Caco-2 (cell line): ENCODE results near the gene MIA. TPM values are rescaled to one million over a fixed set of nuclear protein-coding genes. Genes with fewer than 3 reads are reported as not detected.

Experiments
- BruUV-seq: library from RNA; stranded (reverse); fragments of 400-500 nt; replicated peaks from 2 replicates; lab custom pipeline; 2021; lab: Mats Ljungman, UMichigan
- CTCF ChIA-PET: fragments of 300-600 bp; sonication (Branson Sonifier 250); formaldehyde crosslinking; loops from one replicate; lab custom pipeline; 2022; ENCODE audit warnings: antibody characterized with exemption; lab: Charles Lee
- POLR2A ChIA-PET: fragments of 300-600 bp; sonication (Branson Sonifier 250); formaldehyde crosslinking; loops from one replicate; lab custom pipeline; 2022; ENCODE audit warnings: antibody characterized with exemption; lab: Charles Lee
- DNase-seq, 2 experiments: peaks; one replicate each; pipeline versions ENCODE4 v3.0.0 to v3.0.0-alpha.2; 2020 to 2022
- H3K27me3 ChIP-seq: replicated peaks from 2 replicates; pipeline ENCODE4 v1.6.0; 2011; ENCODE audit warnings: low read length; ENCODE audit not compliant: control insufficient read depth, insufficient read depth
- H3K36me3 ChIP-seq: 2 replicates; pipeline ENCODE4 v1.5.1; 2011; ENCODE audit warnings: low read length; ENCODE audit not compliant: control insufficient read depth, insufficient read depth
- H3K4me1 ChIP-seq: fragments of 250-450 bp; sonication (Bioruptor Pico); 2 replicates; pipeline ENCODE4 v1.5.1; 2020; ENCODE audit warnings: mild to moderate bottlenecking
- H3K4me3 ChIP-seq: 2 replicates; pipeline ENCODE4 v1.5.1; 2011; ENCODE audit warnings: low read depth, mild to moderate bottlenecking, control low read depth, low read length
- H3K9me3 ChIP-seq: fragments of 250-450 bp; sonication (Bioruptor Pico); 2 replicates; pipeline ENCODE4 v1.5.1; 2020; ENCODE audit warnings: mild to moderate bottlenecking, moderate library complexity
- H3K27ac Mint-ChIP-seq: one replicate; pipeline ENCODE4 v1.8.0; 2022; ENCODE audit warnings: mixed read lengths; ENCODE audit not compliant: unreplicated experiment
- H3K27me3 Mint-ChIP-seq: one replicate; pipeline ENCODE4 v1.8.0; 2022; ENCODE audit warnings: mixed read lengths; ENCODE audit not compliant: insufficient read depth, unreplicated experiment
- H3K36me3 Mint-ChIP-seq: one replicate; pipeline ENCODE4 v1.8.0; 2022; ENCODE audit warnings: mild to moderate bottlenecking, mixed read lengths; ENCODE audit not compliant: insufficient read depth, unreplicated experiment
- H3K4me1 Mint-ChIP-seq: one replicate; pipeline ENCODE4 v1.8.0; 2022; ENCODE audit warnings: low read depth, mixed read lengths; ENCODE audit not compliant: unreplicated experiment
- H3K4me3 Mint-ChIP-seq: one replicate; pipeline ENCODE4 v1.8.0; 2022; ENCODE audit warnings: mild to moderate bottlenecking, moderate library complexity, mixed read lengths; ENCODE audit not compliant: unreplicated experiment
- H3K9me3 Mint-ChIP-seq: one replicate; pipeline ENCODE4 v1.8.0; 2022; ENCODE audit warnings: mixed read lengths; ENCODE audit not compliant: unreplicated experiment
- CTCF ChIP-seq, 2 experiments: fragments of 200-600 bp in 1 of 2; IDR thresholded peaks; 1 replicate in 1 of 2; 2 replicates in 1 of 2; pipeline versions ENCODE4 v1.5.1 to v1.8.0; 2011 to 2022; ENCODE audit warnings: antibody characterized with exemption in 1 of 2, control low read depth in 1 of 2, inconsistent platforms in 1 of 2, low read depth in 1 of 2, low read length in 1 of 2, mild to moderate bottlenecking in 1 of 2, moderate library complexity in 1 of 2; ENCODE audit not compliant: insufficient read depth in 1 of 2, severe bottlenecking in 1 of 2, unreplicated experiment in 1 of 2
- intact Hi-C: fragments of 100-400 bp; cut with micrococcal nuclease; formaldehyde crosslinking; loops from one replicate; pipeline ENCODE4 v1.10.0; 2022; ENCODE audit not compliant: unreplicated experiment
- total RNA-seq: library from RNA; stranded (reverse); gene quantifications from 2 replicates; pipeline ENCODE4 v1.2.3, GENCODE V29; 2022

Gene MIA
- total RNA-seq, 1 experiment from 2014 or later, result 1.1 TPM

GRCh38 chr19:40805258-40805868 lies 30.0 kb downstream of the MIA start:
- BruUV-seq, result no TSS peak
- Mint-ChIP-seq H3K36me3 (peaks cover 97% of the 10 kb centered on the region), H3K4me1 (peaks cover 36% of the 10 kb centered on the region), H3K27me3 (no peaks in the 10 kb centered on the region), H3K4me3 (no peak overlapping the region), H3K9me3 (no peaks in the 10 kb centered on the region), H3K27ac (no peak overlapping the region)
- DNase-seq, result no peak
- intact Hi-C loops, result loop anchor here (5.0 kb wide), 1 partner anchor 102 kb away; no protein-coding TSS in a partner anchor
- Histone ChIP-seq H3K27me3 (no peaks in the 10 kb centered on the region), H3K36me3 (peaks cover 33% of the 10 kb centered on the region), H3K4me3 (no peak overlapping the region), H3K9me3 (no peaks in the 10 kb centered on the region), H3K4me1 (peaks cover 13% of the 10 kb centered on the region)
- CTCF ChIA-PET, result interaction anchor here (1.2 kb wide), 1 partner anchor 28 kb away, joined by 4 read pairs; no protein-coding TSS in a partner anchor
- POLR2A ChIA-PET, result no interaction called here
- no peak for TF ChIP-seq CTCF (IDR thresholded peaks at IDR 0.05; ENCODE audit: insufficient read depth in 1 of 2, low read depth in 1 of 2, low read length in 1 of 2, severe bottlenecking in 1 of 2, unreplicated experiment in 1 of 2)

DNA sequence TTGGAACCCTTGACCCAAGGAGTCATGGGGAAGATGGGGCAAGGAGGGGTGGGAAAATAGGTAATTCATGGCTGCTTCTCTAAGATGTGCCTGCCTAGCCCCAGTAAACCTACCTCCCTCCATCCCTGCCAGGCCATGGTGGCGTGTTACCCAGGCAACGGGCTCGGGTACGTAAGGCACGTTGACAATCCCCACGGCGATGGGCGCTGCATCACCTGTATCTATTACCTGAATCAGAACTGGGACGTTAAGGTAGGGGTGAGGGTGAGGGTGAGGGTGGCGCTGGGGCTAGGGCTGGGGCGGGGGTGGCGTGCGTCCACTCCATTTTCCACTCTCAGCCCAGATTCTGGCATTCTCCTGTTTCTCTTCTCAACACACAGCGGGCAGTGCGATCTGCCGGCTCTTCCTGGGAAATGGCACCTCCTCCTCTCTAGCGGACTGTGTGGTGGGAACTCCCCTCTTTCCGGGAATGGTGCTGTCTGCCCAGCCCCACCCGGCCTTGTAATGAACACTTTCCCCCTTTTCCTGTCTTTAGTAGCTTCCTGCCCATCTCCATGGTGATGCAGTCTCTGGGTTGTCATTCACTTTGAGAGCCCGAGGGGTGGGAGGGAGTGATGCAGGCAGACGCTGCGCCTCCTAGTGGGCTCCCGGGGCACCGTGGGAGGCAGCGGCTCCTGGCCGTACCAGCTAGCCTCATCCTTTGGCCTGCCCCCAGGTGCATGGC lies 31.3 kb downstream of the MIA start:
- Mint-ChIP-seq H3K4me3 (no peak overlapping the region), H3K4me1 (peaks cover 44% of the 10 kb centered on the region), H3K9me3 (no peaks in the 10 kb centered on the region), H3K27me3 (no peaks in the 10 kb centered on the region), H3K36me3 (peaks cover 99% of the 10 kb centered on the region), H3K27ac (peak overlapping the region; percentile 87)
- intact Hi-C loops, result loop anchor here (2.0 to 5.0 kb wide), 2 partner anchors 30 to 101 kb away; no protein-coding TSS in a partner anchor
- Histone ChIP-seq H3K4me3 (no peak overlapping the region), H3K36me3 (peaks cover 25% of the 10 kb centered on the region), H3K27me3 (no peaks in the 10 kb centered on the region), H3K9me3 (no peaks in the 10 kb centered on the region), H3K4me1 (peaks cover 11% of the 10 kb centered on the region)
- peak; percentile 58 to 66 for TF ChIP-seq CTCF (IDR thresholded peaks at IDR 0.05; ENCODE audit: insufficient read depth in 1 of 2, low read depth in 1 of 2, low read length in 1 of 2, severe bottlenecking in 1 of 2, unreplicated experiment in 1 of 2)
- POLR2A ChIA-PET, result no interaction called here
- CTCF ChIA-PET, result interaction anchor here (0.6 to 2.1 kb wide), 7 partner anchors 8 to 142 kb away, joined by 3 to 8 read pairs (median 5); partner anchors contain the start of genes ACTMAP, EGLN2 and SNRPA
- peak in 1 of 2 experiments; percentile 76 for DNase-seq
- no TSS peak for BruUV-seq
